HG03108 (cell line): ENCODE measurements around the gene OR4D2.

ENCODE experiments used
- ATAC-seq: cut with Tn5 transposase; IDR thresholded peaks from one replicate; pipeline ENCODE4 v1.9.1; 2021; ENCODE audit warnings: moderate library complexity; ENCODE audit not compliant: unreplicated experiment

OR4D2 gene

GRCh38 chr17:58172369-58173071, 5.7 kb downstream of the OR4D2 start:
- no peak for ATAC-seq

- no peak for ATAC-seq
These were observed 8.1 kb downstream of the OR4D2 start for GRCh38 chr17:58174871-58175270.

GRCh38 chr17:58176200-58176599, 9.4 kb downstream of the OR4D2 start:
- ATAC-seq, result no peak

GRCh38 chr17:58181796-58182195, 15.0 kb downstream of the OR4D2 start:
- no peak for ATAC-seq

GRCh38 chr17:58183514-58183913, 16.7 kb downstream of the OR4D2 start:
- no peak for ATAC-seq

- no peak for ATAC-seq
These were observed 17.7 kb downstream of the OR4D2 start for GRCh38 chr17:58184308-58184985.

GRCh38 chr17:58184986-58185761, 18.4 kb downstream of the OR4D2 start:
- ATAC-seq, result no peak

- ATAC-seq, result no peak
These were observed 19.8 kb downstream of the OR4D2 start for GRCh38 chr17:58186591-58186990.

GRCh38 chr17:58187063-58187462, 20.3 kb downstream of the OR4D2 start:
- ATAC-seq, result no peak

GRCh38 chr17:58187675-58188074, 20.9 kb downstream of the OR4D2 start:
- ATAC-seq, result no peak

GRCh38 chr17:58189436-58190146, 22.8 kb downstream of the OR4D2 start:
- no peak for ATAC-seq

GRCh38 chr17:58191241-58191896, 24.6 kb downstream of the OR4D2 start:
- no peak for ATAC-seq

GRCh38 chr17:58192612-58193011, 25.8 kb downstream of the OR4D2 start, which contains the start of gene EPX:
Gene EPX, plus strand, starts transcription at chr17:58192726. Its CDS starts 121 bp downstream, at chr17:58192847.
- ATAC-seq, result no peak

- ATAC-seq, result no peak
These were observed 27.0 kb downstream of the OR4D2 start for GRCh38 chr17:58193641-58194255.

- ATAC-seq, result no peak
These were observed 28.8 kb downstream of the OR4D2 start for GRCh38 chr17:58195518-58196123.

- ATAC-seq, result no peak
These were observed 29.8 kb downstream of the OR4D2 start for GRCh38 chr17:58196610-58197009.

- ATAC-seq, result no peak
These were observed 33.3 kb downstream of the OR4D2 start for GRCh38 chr17:58200024-58200633.

GRCh38 chr17:58202859-58203258, 36.1 kb downstream of the OR4D2 start:
- ATAC-seq, result no peak

GRCh38 chr17:58204796-58205195, 38.0 kb downstream of the OR4D2 start:
- ATAC-seq, result no peak
